ENCODE measurements around the gene GALR3. TPM values are rescaled to one million over a fixed set of nuclear protein-coding genes. Genes with fewer than 3 reads are reported as not detected.

The GALR3 gene
- total and polyA plus RNA-seq, 10 donors: not detected

DNA sequence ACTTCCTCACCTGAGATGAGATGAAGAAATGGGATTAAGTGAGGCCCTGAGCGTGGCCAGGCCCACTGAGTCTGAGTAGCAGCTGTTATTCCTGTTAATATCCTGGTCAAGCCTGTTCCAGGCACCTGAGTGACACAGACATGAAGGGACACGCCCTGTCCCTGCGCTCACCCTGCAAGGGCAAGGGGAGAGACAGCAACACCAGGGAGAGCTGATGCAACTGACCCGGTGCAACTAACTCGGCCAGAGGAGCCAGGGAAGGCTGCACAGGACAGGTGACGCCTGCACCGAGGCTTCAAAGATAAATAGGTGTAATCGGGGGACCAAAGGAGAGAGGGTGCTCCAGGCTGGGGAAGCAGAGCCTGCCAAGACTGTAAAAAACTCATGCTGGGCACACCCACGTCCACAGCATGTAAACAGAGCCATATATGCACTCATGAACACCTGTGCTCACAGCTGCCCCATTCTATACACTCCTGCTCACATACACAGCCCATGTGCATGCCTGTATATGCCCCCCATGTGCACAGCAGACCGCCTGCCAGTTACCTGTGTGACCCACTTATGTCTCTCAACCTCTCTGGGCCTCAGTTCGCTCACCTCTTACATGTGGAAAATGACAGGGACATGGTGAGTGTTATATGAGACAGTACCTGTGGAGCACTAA is 38.2 kb upstream of the GALR3 start:
- no peaks in the 10 kb centered on the region for H3K27me3 ChIP-seq (replicated peaks in 1 of 7)
- DNase-seq: no peak
- 74 to 84% (median 78%) methylated on average over 10 to 11 of the region's 11 CpGs for WGBS, 5 donors
- H3K4me3 ChIP-seq: no peak overlapping the region
- peaks cover 0 to 33% (median 8%) of the 10 kb centered on the region in 6 donors for H3K4me1 ChIP-seq
- H3K36me3 ChIP-seq: no peaks in the 10 kb centered on the region
- intact Hi-C loops (cut with DNase I; ENCODE audit: low total_unique reads): no loop called here
- H3K27ac ChIP-seq: no peak overlapping the region
- TF ChIP-seq, protein P1, sequence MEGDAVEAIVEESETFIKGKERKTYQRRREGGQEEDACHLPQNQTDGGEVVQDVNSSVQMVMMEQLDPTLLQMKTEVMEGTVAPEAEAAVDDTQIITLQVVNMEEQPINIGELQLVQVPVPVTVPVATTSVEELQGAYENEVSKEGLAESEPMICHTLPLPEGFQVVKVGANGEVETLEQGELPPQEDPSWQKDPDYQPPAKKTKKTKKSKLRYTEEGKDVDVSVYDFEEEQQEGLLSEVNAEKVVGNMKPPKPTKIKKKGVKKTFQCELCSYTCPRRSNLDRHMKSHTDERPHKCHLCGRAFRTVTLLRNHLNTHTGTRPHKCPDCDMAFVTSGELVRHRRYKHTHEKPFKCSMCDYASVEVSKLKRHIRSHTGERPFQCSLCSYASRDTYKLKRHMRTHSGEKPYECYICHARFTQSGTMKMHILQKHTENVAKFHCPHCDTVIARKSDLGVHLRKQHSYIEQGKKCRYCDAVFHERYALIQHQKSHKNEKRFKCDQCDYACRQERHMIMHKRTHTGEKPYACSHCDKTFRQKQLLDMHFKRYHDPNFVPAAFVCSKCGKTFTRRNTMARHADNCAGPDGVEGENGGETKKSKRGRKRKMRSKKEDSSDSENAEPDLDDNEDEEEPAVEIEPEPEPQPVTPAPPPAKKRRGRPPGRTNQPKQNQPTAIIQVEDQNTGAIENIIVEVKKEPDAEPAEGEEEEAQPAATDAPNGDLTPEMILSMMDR (IDR thresholded peaks at IDR 0.05 in 8 of 11, conservative IDR thresholded peaks at IDR 0.05 in 3 of 11): no peak
- TF ChIP-seq POLR2AphosphoS5 (IDR thresholded peaks at IDR 0.05): peak in 1 of 3 donors; percentile 31
- H3K9me3 ChIP-seq: no peaks in the 10 kb centered on the region

DNA sequence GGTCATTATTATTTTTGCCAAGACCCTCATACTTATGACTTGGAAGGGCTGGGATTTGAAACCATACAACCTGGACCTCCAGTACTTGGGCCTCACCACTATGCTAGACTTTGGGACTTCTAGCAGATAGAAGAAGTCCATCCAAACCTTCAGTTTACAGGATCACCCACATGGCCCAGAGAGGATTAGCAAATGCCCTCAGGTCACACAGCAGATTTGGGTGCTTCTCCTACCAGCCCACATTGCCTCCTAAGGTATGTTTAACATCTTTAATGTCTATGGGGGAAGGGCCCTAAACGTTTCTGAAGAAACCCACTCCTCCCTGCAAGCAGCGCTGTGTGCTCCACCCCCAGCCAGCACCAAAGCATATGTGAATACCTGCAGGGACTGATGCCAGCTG is 32.9 kb upstream of the GALR3 start:
- Histone ChIP-seq H3K36me3 (no peaks in the 10 kb centered on the region), H3K4me1 (peaks cover 0 to 4% (median 0%) of the 10 kb centered on the region in 6 donors), H3K9me3 (no peaks in the 10 kb centered on the region), H3K27me3 (replicated peaks in 1 of 7) (no peaks in the 10 kb centered on the region), H3K4me3 (no peak overlapping the region), H3K27ac (no peak overlapping the region)
- TF ChIP-seq POLR2A (IDR thresholded peaks at IDR 0.05): no peak
- no peak for TF ChIP-seq POLR2AphosphoS5 (IDR thresholded peaks at IDR 0.05)
- DNase-seq: no peak
- intact Hi-C loops (cut with DNase I; ENCODE audit: low total_unique reads): no loop called here
- WGBS, 5 donors: 0 to 78% (median 67%) methylated on average over 1 to 2 of the region's 2 CpGs

DNA sequence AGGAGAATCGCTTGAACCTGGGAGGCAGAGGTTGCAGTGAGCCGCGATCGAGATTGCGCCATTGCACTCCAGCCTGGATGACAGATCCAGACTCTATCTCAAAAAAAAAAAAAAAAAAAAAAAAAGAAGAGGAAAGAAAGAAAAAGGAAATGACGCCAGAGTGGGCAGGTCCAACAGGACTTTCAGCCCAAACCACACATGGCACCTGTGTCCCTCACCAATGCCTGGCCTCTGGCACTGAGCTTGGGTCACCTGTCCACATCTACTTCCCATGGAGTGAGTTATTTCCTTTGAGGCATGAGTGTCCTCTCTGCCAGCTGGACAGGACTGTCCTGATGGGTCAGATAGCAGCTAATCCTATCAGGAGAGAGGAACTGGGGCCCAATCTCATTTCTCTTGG is 30.7 kb upstream of the GALR3 start:
- DNase-seq: no peak
- Histone ChIP-seq H3K27ac (no peak overlapping the region), H3K9me3 (no peaks in the 10 kb centered on the region), H3K4me3 (no peak overlapping the region), H3K4me1 (peaks cover 0 to 4% (median 0%) of the 10 kb centered on the region in 6 donors), H3K36me3 (no peaks in the 10 kb centered on the region), H3K27me3 (replicated peaks in 1 of 7) (no peaks in the 10 kb centered on the region)
- WGBS, 5 donors: 77 to 89% (median 79%) methylated on average over 6 of the region's 6 CpGs
- TF ChIP-seq, protein P1 (IDR thresholded peaks at IDR 0.05 in 8 of 11, conservative IDR thresholded peaks at IDR 0.05 in 3 of 11): no peak
- TF ChIP-seq POLR2A (IDR thresholded peaks at IDR 0.05): no peak
- no peak for TF ChIP-seq POLR2AphosphoS5 (IDR thresholded peaks at IDR 0.05)
- intact Hi-C loops (cut with DNase I; ENCODE audit: low total_unique reads): no loop called here

DNA sequence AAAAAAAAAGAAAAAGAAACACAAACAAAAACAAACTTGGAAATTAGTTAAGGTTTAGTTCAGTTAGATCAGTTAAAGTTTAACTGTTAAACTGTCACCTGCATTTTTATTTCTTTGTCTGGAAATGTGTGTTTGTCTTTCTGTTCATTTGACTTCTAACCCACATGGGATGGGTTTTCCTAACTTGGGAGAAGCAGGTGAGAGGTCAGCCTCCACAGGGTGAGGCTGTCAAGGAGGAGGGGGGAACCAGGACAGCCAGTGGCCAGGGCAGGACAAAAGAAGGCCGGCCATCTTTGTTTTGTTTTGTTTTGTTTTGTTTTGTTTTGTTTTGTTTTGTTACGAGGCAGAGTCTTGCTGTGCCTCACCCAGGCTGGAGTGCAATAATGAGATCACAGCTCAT is 28.8 kb upstream of the GALR3 start:
- no peak overlapping the region for H3K4me3 ChIP-seq
- no peak overlapping the region for H3K27ac ChIP-seq
- intact Hi-C loops (cut with DNase I; ENCODE audit: low total_unique reads): no loop called here
- no peaks in the 10 kb centered on the region for H3K36me3 ChIP-seq
- no peaks in the 10 kb centered on the region for H3K9me3 ChIP-seq
- no peak for DNase-seq
- no peaks in the 10 kb centered on the region for H3K27me3 ChIP-seq (replicated peaks in 1 of 7)
- H3K4me1 ChIP-seq: peaks cover 0 to 4% (median 0%) of the 10 kb centered on the region in 6 donors
- WGBS, 5 donors: 74 to 91% (median 81%) methylated on average over 2 of the region's 2 CpGs
- TF ChIP-seq POLR2A (IDR thresholded peaks at IDR 0.05): no peak
- TF ChIP-seq, protein P1 (IDR thresholded peaks at IDR 0.05 in 8 of 11, conservative IDR thresholded peaks at IDR 0.05 in 3 of 11): no peak
- no peak for TF ChIP-seq POLR2AphosphoS5 (IDR thresholded peaks at IDR 0.05)

All from spleen (tissue), 11 donors.